Stomach (tissue), 9 donors: Measurements from ENCODE around the gene LHFPL5. TPM values are rescaled to one million over a fixed set of nuclear protein-coding genes. Genes with fewer than 3 reads are reported as not detected.

Source experiments
- DNase-seq, 2 donors: peaks; one replicate each; pipeline versions ENCODE4 v3.0.0 to v3.0.0-alpha.2; 2013 to 2019
- H3K27ac ChIP-seq, 5 donors: fragments of 200-600 bp in 4 of 5; sonication (generic) in 4 of 5; one replicate each; pipeline ENCODE4 v1.5.1; 2013 to 2019; ENCODE audit warnings: mild to moderate bottlenecking in 1 of 5, moderate library complexity in 1 of 5
- H3K27me3 ChIP-seq, 3 donors: fragments of 200-600 bp; sonication (generic); one replicate each; pipeline ENCODE4 v1.5.1; 2017 to 2019; ENCODE audit warnings: mixed run types in 1 of 3
- H3K36me3 ChIP-seq, 4 donors: fragments of 200-600 bp; sonication (generic); 1 replicate in 3 of 4; 2 replicates in 1 of 4; pipeline ENCODE4 v1.5.1; 2016 to 2019
- H3K4me1 ChIP-seq, 4 donors: fragments of 200-600 bp; sonication (generic); one replicate each; pipeline ENCODE4 v1.5.1; 2016 to 2019
- H3K4me3 ChIP-seq, 4 donors: fragments of 200-600 bp; sonication (generic) in 3 of 4; one replicate each; pipeline ENCODE4 v1.5.1; 2016 to 2019; ENCODE audit warnings: mild to moderate bottlenecking in 1 of 4
- H3K9me3 ChIP-seq, 4 donors: fragments of 200-600 bp; sonication (generic); one replicate each; pipeline ENCODE4 v1.5.1; 2016 to 2019
- EP300 ChIP-seq: sonication (generic); formaldehyde crosslinking; IDR thresholded peaks from one replicate; pipeline ENCODE4 v1.6.1; 2017; ENCODE audit warnings: antibody characterized with exemption
- POLR2A ChIP-seq, 4 donors: fragments of 450-650 bp; IDR thresholded peaks; one replicate each; pipeline ENCODE4 v1.6.1; 2016; ENCODE audit warnings: antibody characterized with exemption in 4 of 4, control low read depth in 2 of 4, mild to moderate bottlenecking in 1 of 4, moderate library complexity in 1 of 4
- POLR2AphosphoS5 ChIP-seq, 3 donors: sonication (generic); formaldehyde crosslinking; IDR thresholded peaks; one replicate each; pipeline ENCODE4 v1.6.1; 2016; ENCODE audit warnings: antibody characterized with exemption in 3 of 3
- WGBS, 5 donors: extraction: QIAGEN DNeasy Blood & Tissue Kit in 3 of 5; methylation state at CpG; one replicate each; pipeline versions ENCODE4 v1.1.5 to v1.1.7; 2013 to 2018; 5-methylcytosine and 5-hydroxymethylcytosine counted together
- intact Hi-C: fragments of 100-400 bp; cut with DNase I; formaldehyde crosslinking; loops from one replicate; pipeline ENCODE4 v1.15.1; 2023; ENCODE audit warnings: low total_unique reads
- polyA plus RNA-seq, 3 donors: library from polyadenylated mRNA; stranded (reverse); fragments of 200-250 nt; gene quantifications; one replicate each; pipeline ENCODE4 v1.2.3, GENCODE V29; 2013
- total RNA-seq, 5 donors: library from RNA; depleted of rRNA; stranded (reverse); fragments of >200 nt; gene quantifications; one replicate each; pipeline versions ENCODE4 v1.1.0 to v1.2.3, GENCODE V29; 2014 to 2016
- TF ChIP-seq, protein P1 (sequence below), 7 experiments: fragments of 450-650 bp in 4 of 7; fragments of 200-600 bp in 3 of 7; sonication (generic) in 3 of 7; IDR thresholded peaks; one replicate each; pipeline ENCODE4 v1.5.1; 2016 to 2019; ENCODE audit warnings: antibody characterized with exemption in 7 of 7, control low read depth in 2 of 7, mild to moderate bottlenecking in 1 of 7
- donor health status: healthy with polysubstance abuse.
- donor health status: Bipolar disorder and iron deficiency.
- donor health status: healthy.

LHFPL5 gene
- total and polyA plus RNA-seq, 8 donors, result not detected

DNA sequence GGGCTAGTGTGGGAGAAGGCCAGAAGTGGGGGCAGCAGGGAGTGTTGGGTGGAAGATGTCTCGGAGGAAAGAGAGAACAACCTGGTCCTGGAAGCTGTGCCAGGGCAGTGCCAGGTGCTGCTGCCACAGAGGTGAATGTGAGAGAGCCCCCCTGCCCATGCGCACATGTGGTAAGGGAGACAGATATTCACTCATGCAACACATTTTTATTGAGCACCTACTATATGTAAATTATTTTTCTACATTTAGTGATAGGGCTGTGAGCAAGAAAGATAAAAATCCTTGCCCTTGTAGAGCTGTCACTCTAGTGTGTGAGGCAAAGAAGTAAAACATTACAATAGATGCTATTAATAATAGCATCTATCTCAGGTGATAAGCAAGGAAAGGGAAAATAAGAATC is 23.9 kb upstream of the LHFPL5 start:
- Histone ChIP-seq H3K36me3 (no peaks in the 10 kb centered on the region), H3K4me1 (peaks cover 5 to 7% (median 6%) of the 10 kb centered on the region in 4 donors), H3K4me3 (no peak overlapping the region), H3K27me3 (peaks cover 0 to 52% (median 13%) of the 10 kb centered on the region in 3 donors), H3K9me3 (no peaks in the 10 kb centered on the region), H3K27ac (no peak overlapping the region)
- WGBS, 5 donors, result 90 to 100% (median 94%) methylated on average over 2 of the region's 2 CpGs
- DNase-seq, result no peak
- intact Hi-C loops, result no loop called here
- TF ChIP-seq, protein P1, sequence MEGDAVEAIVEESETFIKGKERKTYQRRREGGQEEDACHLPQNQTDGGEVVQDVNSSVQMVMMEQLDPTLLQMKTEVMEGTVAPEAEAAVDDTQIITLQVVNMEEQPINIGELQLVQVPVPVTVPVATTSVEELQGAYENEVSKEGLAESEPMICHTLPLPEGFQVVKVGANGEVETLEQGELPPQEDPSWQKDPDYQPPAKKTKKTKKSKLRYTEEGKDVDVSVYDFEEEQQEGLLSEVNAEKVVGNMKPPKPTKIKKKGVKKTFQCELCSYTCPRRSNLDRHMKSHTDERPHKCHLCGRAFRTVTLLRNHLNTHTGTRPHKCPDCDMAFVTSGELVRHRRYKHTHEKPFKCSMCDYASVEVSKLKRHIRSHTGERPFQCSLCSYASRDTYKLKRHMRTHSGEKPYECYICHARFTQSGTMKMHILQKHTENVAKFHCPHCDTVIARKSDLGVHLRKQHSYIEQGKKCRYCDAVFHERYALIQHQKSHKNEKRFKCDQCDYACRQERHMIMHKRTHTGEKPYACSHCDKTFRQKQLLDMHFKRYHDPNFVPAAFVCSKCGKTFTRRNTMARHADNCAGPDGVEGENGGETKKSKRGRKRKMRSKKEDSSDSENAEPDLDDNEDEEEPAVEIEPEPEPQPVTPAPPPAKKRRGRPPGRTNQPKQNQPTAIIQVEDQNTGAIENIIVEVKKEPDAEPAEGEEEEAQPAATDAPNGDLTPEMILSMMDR (IDR thresholded peaks at IDR 0.05), result no peak
- no peak for TF ChIP-seq POLR2AphosphoS5 (IDR thresholded peaks at IDR 0.05)
- TF ChIP-seq EP300, result no peak
- no peak for TF ChIP-seq POLR2A (IDR thresholded peaks at IDR 0.05)

DNA sequence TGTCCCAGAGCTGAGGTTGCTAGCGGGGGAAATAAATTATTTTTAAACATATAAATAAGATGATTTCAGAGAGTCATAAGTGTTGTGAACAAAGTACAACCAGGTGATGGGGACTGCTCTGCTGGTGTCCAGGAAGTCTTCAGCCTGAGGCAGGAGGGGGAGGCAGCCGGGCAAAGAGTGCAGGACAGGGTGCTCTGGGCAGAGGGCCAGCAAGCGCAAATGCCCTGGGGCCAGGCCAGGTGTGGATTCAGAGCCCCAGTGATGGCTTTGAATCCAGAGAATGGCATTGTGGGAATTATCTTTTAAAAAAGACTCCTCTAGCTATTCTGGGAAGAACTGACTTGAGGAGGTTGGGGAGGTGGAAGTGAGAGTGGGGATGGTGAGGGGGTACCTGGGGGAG is 22.7 kb upstream of the LHFPL5 start:
- peaks cover 0 to 8% (median 0%) of the 10 kb centered on the region in 4 donors for H3K4me1 ChIP-seq
- peaks cover 10 to 52% (median 15%) of the 10 kb centered on the region in 3 donors for H3K27me3 ChIP-seq
- no peak for DNase-seq
- H3K9me3 ChIP-seq, result no peaks in the 10 kb centered on the region
- H3K27ac ChIP-seq, result no peak overlapping the region
- TF ChIP-seq, protein P1 (IDR thresholded peaks at IDR 0.05), result no peak
- intact Hi-C loops, result no loop called here
- WGBS, 5 donors, result 50 to 61% (median 56%) methylated on average over 3 of the region's 3 CpGs
- H3K4me3 ChIP-seq, result no peak overlapping the region
- H3K36me3 ChIP-seq, result no peaks in the 10 kb centered on the region

DNA sequence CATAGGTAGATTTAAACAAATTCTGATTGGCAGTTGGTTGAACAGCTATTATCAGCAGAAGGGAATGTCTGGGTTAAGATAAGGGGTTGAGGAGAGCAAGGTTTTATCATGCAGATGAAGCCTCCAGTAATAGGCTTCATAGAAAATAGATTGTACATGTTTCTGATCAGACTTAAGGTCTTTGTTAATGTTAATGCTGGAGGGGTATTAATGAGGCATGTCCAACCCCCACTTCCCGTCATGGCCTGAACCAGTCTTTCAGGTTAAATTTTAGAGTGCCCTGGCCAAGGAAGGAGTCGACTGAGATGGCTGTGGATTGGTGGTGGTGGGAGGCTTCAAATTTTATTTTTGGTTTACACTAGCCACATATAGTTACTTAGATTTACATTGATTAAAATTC is 21.0 kb upstream of the LHFPL5 start:
- peaks cover 0 to 8% (median 0%) of the 10 kb centered on the region in 4 donors for H3K4me1 ChIP-seq
- no peak overlapping the region for H3K27ac ChIP-seq
- no peaks in the 10 kb centered on the region for H3K9me3 ChIP-seq
- no peak for DNase-seq
- WGBS, 5 donors, result 39 to 52% (median 48%) methylated on average over 2 of the region's 2 CpGs
- intact Hi-C loops, result no loop called here
- H3K27me3 ChIP-seq, result peaks cover 13 to 63% (median 23%) of the 10 kb centered on the region in 3 donors
- H3K36me3 ChIP-seq, result no peaks in the 10 kb centered on the region
- no peak overlapping the region for H3K4me3 ChIP-seq
- TF ChIP-seq, protein P1 (IDR thresholded peaks at IDR 0.05), result no peak
- TF ChIP-seq POLR2AphosphoS5 (IDR thresholded peaks at IDR 0.05) (no peak), EP300 (no peak), POLR2A (IDR thresholded peaks at IDR 0.05) (no peak)

DNA sequence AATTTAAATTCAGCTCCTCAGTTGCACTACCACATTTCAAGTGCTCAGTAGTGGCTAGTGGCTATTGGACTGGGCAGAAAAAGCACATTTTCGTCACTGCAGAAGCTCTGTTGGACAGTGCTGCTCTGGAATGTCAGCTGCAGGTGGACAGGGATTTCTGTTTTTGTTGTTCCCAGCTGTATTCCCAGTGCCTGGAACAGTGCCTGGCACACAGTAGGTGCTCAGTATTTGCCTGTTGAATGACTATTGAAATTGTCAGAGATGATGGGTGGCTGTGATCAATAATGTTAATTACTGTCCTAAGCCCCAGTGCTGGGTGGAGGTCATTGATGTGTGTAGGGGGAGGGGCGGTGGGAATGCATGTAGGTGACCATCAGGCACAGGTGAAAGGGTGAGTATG is 18.9 kb upstream of the LHFPL5 start:
- no peaks in the 10 kb centered on the region for H3K9me3 ChIP-seq
- peaks cover 13 to 60% (median 28%) of the 10 kb centered on the region in 3 donors for H3K27me3 ChIP-seq
- H3K36me3 ChIP-seq, result no peaks in the 10 kb centered on the region
- no peak overlapping the region for H3K27ac ChIP-seq
- H3K4me1 ChIP-seq, result peaks cover 0 to 8% (median 0%) of the 10 kb centered on the region in 4 donors
- DNase-seq, result no peak
- TF ChIP-seq, protein P1 (IDR thresholded peaks at IDR 0.05), result no peak
- no peak overlapping the region for H3K4me3 ChIP-seq
- WGBS, 5 donors, result 52 to 77% (median 57%) methylated on average over 2 of the region's 2 CpGs
- intact Hi-C loops, result no loop called here
